Natural killer cell treated with Interleukin-12 subunit alpha and Interleukin-12 subunit beta and Interleukin-15 and Interleukin-18, amount 100 ng/mL, for 72 hours (primary cell): Measurements from ENCODE around the gene TTC7B. TPM values are rescaled to one million over a fixed set of nuclear protein-coding genes. Genes with fewer than 3 reads are reported as not detected.

Experiments
- ATAC-seq, 2 donors: fragments of 150-1000 bp; cut with Tn5 transposase in 1 of 2; sonication (Bioruptor Pico), chemical (Tn5 transposase) in 1 of 2; 2 replicates each; pipeline ENCODE4 v1.10.0; 2021
- DNase-seq: peaks from one replicate; pipeline ENCODE4 v3.0.0; 2022; ENCODE audit warnings: low spot score
- H3K27ac Mint-ChIP-seq, 2 donors: 1 replicate in 1 of 2; 2 replicates in 1 of 2; pipeline ENCODE4 v1.8.0; 2022; ENCODE audit warnings: mixed read lengths in 2 of 2, mild to moderate bottlenecking in 1 of 2, moderate library complexity in 1 of 2
- H3K27me3 Mint-ChIP-seq, 2 donors: 1 replicate in 1 of 2; 2 replicates in 1 of 2; pipeline ENCODE4 v1.8.0; 2022; ENCODE audit warnings: mixed read lengths in 2 of 2
- H3K36me3 Mint-ChIP-seq: one replicate; pipeline ENCODE4 v1.8.0; 2022; ENCODE audit warnings: mixed read lengths
- H3K4me1 Mint-ChIP-seq, 2 donors: 1 replicate in 1 of 2; 2 replicates in 1 of 2; pipeline ENCODE4 v1.8.0; 2022; ENCODE audit warnings: low read depth in 2 of 2, mixed read lengths in 2 of 2, mild to moderate bottlenecking in 1 of 2
- H3K4me3 Mint-ChIP-seq: one replicate; pipeline ENCODE4 v1.8.0; 2022; ENCODE audit warnings: mixed read lengths
- H3K9me3 Mint-ChIP-seq: 2 replicates; pipeline ENCODE4 v1.8.0; 2022; ENCODE audit warnings: mixed read lengths
- total RNA-seq, 2 donors: library from RNA; stranded (reverse); gene quantifications; one replicate each; pipeline ENCODE4 v1.2.3, GENCODE V29; 2022

The TTC7B gene
- total RNA-seq, 2 donors from 2014 or later, result 8.9 to 24.5 TPM

DNA sequence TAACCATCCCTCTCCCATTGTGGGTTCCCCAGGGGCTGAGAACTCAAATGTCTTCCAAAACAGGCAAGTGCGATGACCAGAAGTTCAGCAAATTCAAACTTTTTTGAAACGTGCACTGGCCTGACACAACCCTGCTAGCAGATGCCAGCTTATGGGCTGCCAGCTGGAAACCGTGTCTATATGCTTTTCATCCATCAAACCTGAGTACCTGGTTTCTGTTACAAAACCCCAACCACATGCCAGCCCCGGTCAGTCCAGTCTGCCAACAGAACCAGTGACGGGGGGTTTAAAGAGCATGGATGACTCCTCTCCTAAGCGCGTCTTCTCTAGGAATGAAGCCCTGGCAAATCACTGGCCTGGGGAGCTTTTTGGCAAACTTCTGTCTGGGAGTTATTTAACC lies 189.7 kb downstream of the TTC7B start:
- ATAC-seq (no peak), DNase-seq (no peak)
- no peaks in the 10 kb centered on the region for H3K9me3 Mint-ChIP-seq
- no peaks in the 10 kb centered on the region for H3K36me3 Mint-ChIP-seq
- H3K4me3 Mint-ChIP-seq, result no peak overlapping the region
- H3K27ac Mint-ChIP-seq, result no peak overlapping the region
- peaks cover 0 to 2% of the 10 kb centered on the region in 2 donors for H3K27me3 Mint-ChIP-seq
- peaks cover 0 to 1% of the 10 kb centered on the region in 2 donors for H3K4me1 Mint-ChIP-seq

DNA sequence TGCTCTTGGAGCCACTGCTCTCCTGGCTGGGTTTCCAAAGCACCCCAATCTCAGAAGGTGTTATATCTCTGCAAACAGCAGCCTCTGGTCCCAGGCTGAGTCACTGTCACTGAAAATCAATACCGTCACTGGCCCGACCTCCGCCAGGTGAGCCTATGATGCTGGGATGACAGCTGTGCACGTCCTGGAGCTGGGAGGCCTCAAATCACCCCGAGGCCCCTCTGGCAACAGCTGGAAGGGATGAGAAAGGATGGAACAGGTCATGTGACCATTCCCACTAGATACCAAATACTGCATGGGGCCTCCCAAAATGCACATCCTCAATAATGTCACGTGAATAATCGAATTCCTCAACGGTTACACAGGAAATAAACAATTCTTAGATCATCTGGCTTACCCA lies 190.8 kb downstream of the TTC7B start:
- no peaks in the 10 kb centered on the region for H3K9me3 Mint-ChIP-seq
- DNase-seq, result no peak
- no peak overlapping the region for H3K4me3 Mint-ChIP-seq
- no peaks in the 10 kb centered on the region for H3K36me3 Mint-ChIP-seq
- H3K27me3 Mint-ChIP-seq, result peaks cover 0 to 7% of the 10 kb centered on the region in 2 donors
- H3K27ac Mint-ChIP-seq, result no peak overlapping the region
- H3K4me1 Mint-ChIP-seq, result no peaks in the 10 kb centered on the region
- ATAC-seq, result no peak

DNA sequence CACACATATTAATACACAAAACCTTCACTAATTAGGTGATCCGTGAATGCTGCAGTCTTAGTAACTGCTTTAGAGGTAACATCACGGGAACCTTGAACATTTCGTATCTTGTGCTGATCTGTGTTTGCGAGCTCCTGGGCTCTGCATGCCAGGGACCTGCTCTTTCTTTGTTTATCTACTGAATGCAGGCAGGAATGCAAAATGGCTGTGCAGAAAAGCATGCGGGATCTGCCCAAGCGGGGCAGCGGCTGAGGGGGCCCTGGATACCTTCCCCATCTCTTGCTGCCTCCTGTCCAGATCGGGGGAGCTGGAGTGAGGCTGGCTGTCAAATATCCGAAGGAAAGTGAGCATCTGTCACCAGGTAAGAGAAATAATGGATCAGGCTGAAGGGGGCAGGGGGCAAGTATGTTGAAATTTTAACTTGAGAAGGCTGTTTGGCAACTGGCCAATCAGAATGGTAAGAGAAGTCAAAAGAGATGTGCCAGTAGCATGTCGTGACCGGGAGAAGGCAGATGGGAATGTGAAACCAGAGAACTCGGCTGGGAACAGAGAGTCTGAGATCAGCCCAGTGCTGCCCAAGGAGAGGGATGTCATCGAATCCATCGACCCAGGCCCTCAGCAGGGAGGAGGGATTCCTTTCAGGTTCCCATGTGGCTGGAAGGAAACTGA lies 191.4 kb downstream of the TTC7B start:
- Mint-ChIP-seq H3K27ac (no peak overlapping the region), H3K27me3 (peaks cover 0 to 7% of the 10 kb centered on the region in 2 donors), H3K36me3 (no peaks in the 10 kb centered on the region), H3K4me1 (no peaks in the 10 kb centered on the region), H3K9me3 (no peaks in the 10 kb centered on the region), H3K4me3 (no peak overlapping the region)
- no peak for ATAC-seq
- DNase-seq, result no peak

DNA sequence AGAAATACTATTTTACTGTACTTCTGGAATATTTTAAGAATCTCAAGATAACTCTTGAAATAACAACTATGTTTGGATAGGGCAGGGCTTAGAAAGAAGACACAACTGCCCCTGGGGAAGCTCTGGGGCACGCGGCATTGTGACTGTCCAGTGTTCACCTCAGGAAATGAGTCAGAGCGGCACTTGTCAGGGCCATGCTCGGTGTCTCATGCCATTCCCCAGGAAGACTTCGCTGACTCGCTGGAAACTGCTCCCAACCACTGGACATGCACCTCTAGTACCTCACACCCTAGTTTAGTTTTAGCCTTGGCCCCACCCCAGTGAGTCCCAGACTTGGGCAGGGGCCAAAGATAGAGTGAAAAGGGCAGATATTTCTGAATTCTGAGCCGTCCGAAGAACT lies 192.0 kb downstream of the TTC7B start:
- no peak for ATAC-seq
- H3K4me1 Mint-ChIP-seq, result no peaks in the 10 kb centered on the region
- no peak overlapping the region for H3K4me3 Mint-ChIP-seq
- H3K9me3 Mint-ChIP-seq, result no peaks in the 10 kb centered on the region
- no peak overlapping the region for H3K27ac Mint-ChIP-seq
- DNase-seq, result no peak
- H3K27me3 Mint-ChIP-seq, result peaks cover 0 to 7% of the 10 kb centered on the region in 2 donors
- no peaks in the 10 kb centered on the region for H3K36me3 Mint-ChIP-seq

DNA sequence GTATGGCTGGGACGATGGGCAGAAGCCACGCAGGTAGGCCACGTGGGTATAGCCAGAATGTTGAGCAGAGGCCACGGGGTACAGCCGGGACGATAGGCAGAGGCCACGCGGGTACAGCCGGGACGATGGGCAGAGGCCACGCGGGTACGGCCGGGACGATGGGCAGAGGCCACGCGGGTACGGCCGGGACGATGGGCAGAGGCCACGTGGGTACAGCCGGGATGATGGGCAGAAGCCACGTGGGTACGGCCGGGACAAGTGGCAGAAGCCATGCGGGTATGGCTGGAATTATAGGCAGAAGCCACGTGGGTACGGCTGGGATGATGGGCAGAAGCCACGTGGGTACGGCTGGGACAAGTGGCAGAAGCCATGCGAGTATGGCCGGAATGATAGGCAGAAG lies 195.0 kb downstream of the TTC7B start:
- Mint-ChIP-seq H3K9me3 (no peaks in the 10 kb centered on the region), H3K4me3 (no peak overlapping the region), H3K4me1 (no peaks in the 10 kb centered on the region), H3K36me3 (no peaks in the 10 kb centered on the region), H3K27ac (no peak overlapping the region), H3K27me3 (peaks cover 0 to 7% of the 10 kb centered on the region in 2 donors)
- DNase-seq (no peak), ATAC-seq (no peak)

DNA sequence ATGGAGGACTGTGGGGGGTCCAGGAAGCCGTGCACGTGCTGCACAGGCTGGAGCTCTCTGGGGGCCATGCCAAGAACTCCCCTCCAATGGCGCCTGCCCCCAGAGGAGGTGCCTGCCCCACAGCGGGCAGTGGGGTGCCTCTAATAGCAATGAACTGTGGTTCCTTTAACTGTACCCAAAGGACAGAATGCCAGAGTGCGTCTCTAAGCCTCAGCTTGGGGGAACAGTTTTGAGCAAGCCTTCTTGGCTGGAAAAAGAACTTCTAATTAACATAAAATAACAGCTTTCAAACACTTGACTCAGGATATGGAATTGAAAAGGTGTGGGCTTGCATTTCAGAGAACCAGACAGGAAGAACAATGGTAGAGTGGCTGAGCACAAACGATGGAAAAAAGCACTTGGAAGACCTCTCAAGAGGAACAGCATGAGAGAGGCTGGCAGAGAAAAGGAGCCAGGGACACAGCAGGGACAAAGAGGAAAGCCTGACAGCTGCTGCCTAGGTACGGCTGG lies 195.6 kb downstream of the TTC7B start:
- Mint-ChIP-seq H3K36me3 (no peaks in the 10 kb centered on the region), H3K27ac (no peak overlapping the region), H3K4me3 (no peak overlapping the region), H3K9me3 (no peaks in the 10 kb centered on the region), H3K4me1 (no peaks in the 10 kb centered on the region), H3K27me3 (peaks cover 0 to 7% of the 10 kb centered on the region in 2 donors)
- no peak for ATAC-seq
- no peak for DNase-seq

DNA sequence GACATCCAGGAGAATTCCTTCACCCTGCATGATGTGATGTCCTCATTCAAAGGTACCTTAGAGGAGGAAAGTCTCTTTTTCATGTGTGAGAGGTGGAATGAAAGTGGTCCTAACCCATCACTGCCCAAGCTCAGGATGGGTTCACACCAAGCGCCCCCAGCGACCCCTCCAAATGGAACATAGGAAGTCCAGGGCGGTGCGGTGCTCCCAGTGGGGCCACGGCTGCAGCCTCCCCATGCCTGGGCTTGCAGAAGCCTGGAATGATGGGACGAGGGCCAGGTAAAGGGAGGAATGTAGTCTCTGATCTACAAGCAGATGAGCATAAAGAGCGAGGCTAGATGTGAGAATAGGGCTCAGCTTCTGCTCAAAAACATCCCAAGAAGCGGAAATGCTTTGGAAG lies 196.3 kb downstream of the TTC7B start:
- H3K27me3 Mint-ChIP-seq, result peaks cover 0 to 7% of the 10 kb centered on the region in 2 donors
- H3K4me3 Mint-ChIP-seq, result no peak overlapping the region
- H3K9me3 Mint-ChIP-seq, result no peaks in the 10 kb centered on the region
- ATAC-seq (no peak), DNase-seq (no peak)
- H3K27ac Mint-ChIP-seq, result no peak overlapping the region
- H3K4me1 Mint-ChIP-seq, result no peaks in the 10 kb centered on the region
- no peaks in the 10 kb centered on the region for H3K36me3 Mint-ChIP-seq

DNA sequence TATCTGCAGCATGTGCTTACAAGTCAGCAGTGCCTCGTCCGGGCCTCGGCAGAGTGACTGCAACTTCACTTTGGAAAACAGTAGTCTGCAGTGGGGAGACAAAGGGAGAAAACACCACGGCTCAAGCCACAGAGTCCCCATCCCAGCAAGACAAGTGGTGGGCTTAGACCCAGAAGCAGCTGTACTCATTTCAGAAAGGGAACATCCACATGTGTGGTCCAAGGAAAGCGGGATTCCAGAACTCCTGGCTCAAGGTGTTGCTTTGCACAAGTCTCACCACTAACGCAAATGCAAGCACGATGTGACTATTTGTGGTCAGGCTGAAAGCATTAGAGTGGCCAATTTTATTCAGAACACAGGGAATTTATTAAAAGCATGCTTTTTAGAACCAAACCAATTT lies 198.3 kb downstream of the TTC7B start:
- H3K36me3 Mint-ChIP-seq, result no peaks in the 10 kb centered on the region

DNA sequence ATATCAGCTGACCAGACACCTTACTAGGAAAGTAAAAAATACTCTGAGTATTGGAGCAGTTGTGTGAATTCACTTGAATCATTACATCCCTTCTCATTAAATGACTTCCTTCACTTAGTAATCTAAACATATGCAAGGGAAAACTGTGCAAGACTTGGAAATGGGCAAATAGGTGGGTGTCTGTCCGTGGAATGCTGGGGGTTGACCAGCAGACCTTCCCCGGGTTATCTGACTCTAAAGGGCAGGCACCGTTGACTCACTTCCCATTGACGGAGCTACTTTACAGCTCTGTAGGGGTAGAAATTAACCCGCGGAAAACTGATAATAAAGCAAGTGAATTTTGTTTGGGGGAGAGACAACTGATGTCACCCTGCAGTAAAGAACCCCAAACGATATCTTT lies 199.3 kb downstream of the TTC7B start:
- Mint-ChIP-seq H3K36me3 (no peaks in the 10 kb centered on the region), H3K4me1 (no peaks in the 10 kb centered on the region), H3K4me3 (no peak overlapping the region), H3K9me3 (no peaks in the 10 kb centered on the region), H3K27me3 (peaks cover 0 to 7% of the 10 kb centered on the region in 2 donors), H3K27ac (no peak overlapping the region)
- ATAC-seq (no peak), DNase-seq (no peak)

More for the DNA sequence above, 198.3 kb downstream of the TTC7B start:
- DNase-seq (no peak), ATAC-seq (no peak)
- Mint-ChIP-seq H3K9me3 (no peaks in the 10 kb centered on the region), H3K4me3 (no peak overlapping the region), H3K27me3 (peaks cover 0 to 7% of the 10 kb centered on the region in 2 donors), H3K4me1 (no peaks in the 10 kb centered on the region), H3K27ac (no peak overlapping the region)

DNA sequence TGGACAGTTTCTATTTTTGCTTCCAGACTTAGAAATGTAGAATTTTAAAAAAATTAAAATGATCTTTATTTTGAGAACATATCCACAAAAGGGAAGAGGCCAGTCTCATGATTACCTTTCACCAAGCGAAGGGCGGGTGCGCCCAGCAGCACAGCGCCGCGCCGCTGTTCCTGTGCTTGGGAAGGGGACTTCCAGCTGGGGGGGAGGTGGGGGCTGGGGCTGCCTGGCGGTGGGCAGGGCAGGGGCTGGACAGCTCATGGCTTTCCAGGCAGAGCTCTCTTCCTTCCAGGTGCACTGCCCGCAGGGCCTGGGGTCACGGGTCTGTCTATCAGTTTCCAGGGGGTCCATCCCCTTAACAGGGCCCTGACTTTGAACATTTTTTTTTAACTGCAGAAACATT lies 199.9 kb downstream of the TTC7B start:
- H3K27me3 Mint-ChIP-seq, result peaks cover 0 to 5% of the 10 kb centered on the region in 2 donors
- H3K4me3 Mint-ChIP-seq, result no peak overlapping the region
- no peaks in the 10 kb centered on the region for H3K4me1 Mint-ChIP-seq
- H3K27ac Mint-ChIP-seq, result no peak overlapping the region
- ATAC-seq, result no peak
- H3K36me3 Mint-ChIP-seq, result no peaks in the 10 kb centered on the region
- DNase-seq, result no peak
- no peaks in the 10 kb centered on the region for H3K9me3 Mint-ChIP-seq

DNA sequence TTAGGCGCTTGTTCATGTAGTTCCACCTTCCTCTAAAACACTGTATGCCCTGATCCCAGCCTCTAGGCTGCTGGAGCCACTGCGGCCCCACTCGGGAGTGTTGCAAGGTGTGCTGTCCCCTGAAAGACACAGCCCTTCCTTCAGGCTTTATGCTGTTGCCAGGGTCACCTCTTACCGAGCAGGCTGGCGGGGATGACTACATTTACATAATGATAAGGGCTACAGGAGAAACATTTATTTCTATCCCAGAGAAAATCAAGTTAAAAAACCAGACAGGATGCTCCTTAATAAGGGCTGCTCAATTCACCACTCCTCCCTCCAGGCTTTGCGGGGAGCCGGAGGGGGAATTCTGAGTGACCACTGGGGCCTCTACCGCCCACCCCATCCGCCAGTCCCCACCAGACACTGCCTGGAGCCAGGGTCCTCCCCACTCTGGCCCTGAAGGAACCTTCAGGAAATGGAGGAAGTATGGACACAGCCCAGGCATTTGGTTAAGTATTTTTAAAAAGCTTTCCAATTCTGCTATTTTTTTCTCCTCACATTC lies 200.6 kb downstream of the TTC7B start:
- no peak for ATAC-seq
- Mint-ChIP-seq H3K27ac (no peak overlapping the region), H3K27me3 (peaks cover 0 to under 1% of the 10 kb centered on the region in 2 donors), H3K36me3 (no peaks in the 10 kb centered on the region), H3K4me3 (no peak overlapping the region), H3K4me1 (no peaks in the 10 kb centered on the region), H3K9me3 (no peaks in the 10 kb centered on the region)
- DNase-seq, result no peak

DNA sequence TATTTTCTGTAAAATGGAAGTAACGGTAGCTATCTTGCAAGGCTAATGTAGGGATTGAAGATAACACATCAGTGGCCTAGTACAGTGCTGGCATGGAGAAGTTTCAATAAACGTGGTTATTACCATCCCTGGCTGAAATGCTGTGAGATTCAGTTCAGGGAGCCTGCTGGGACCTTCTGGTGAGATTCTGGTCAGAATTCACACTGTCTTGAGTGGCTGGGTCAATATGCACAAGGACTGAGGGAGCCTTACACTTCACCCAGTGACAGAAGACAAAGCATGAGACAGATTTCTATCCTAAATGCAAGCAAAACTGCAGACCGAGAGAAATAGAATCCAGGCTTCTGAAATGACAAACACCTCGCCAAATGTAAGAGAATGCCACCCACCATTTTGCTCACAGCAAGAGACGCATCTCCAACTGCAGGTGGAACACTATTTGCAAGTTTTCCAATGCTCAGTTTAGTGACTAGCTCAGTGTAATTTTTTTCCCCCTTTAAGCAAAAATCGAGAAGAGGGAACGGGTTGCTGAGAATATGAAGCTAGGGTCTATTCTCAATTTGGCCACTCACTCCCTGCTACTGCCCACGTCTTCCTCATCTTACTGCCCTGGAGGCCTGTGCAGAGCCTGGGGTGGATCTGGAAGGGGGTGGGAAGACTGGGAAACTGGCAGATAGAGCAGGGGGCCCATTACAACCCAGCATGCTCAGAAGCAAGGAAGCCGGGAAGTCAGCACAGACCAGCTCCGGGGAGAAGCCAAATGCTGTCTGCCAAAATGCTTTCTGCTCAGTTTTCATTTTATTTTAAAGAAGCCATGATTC lies 201.3 kb downstream of the TTC7B start:
- ATAC-seq (no peak), DNase-seq (no peak)
- Mint-ChIP-seq H3K4me1 (no peaks in the 10 kb centered on the region), H3K9me3 (no peaks in the 10 kb centered on the region), H3K27ac (no peak overlapping the region), H3K4me3 (no peak overlapping the region), H3K36me3 (no peaks in the 10 kb centered on the region), H3K27me3 (no peaks in the 10 kb centered on the region)

DNA sequence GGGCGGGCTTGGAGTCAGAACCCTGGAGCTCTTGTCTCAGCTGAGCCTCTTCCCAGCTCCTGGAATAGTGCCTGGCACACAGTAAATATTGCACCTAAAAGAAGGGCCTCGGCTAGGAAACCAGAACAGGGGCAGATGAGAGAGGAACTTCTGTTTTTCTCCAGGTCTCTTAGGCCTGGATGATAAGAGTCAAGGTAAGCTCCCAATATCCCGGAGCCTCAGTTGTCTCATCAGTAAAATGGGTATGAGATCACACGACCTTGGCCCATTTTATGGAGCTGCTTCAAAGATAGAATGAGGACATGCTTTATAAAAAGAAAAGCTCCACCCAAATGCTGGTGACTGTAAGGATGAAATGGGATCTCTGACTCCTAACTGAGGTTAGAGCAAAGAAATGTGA lies 202.2 kb downstream of the TTC7B start:
- Mint-ChIP-seq H3K4me1 (no peaks in the 10 kb centered on the region), H3K4me3 (no peak overlapping the region), H3K9me3 (no peaks in the 10 kb centered on the region), H3K27me3 (no peaks in the 10 kb centered on the region), H3K27ac (no peak overlapping the region), H3K36me3 (no peaks in the 10 kb centered on the region)
- no peak for DNase-seq
- no peak for ATAC-seq

DNA sequence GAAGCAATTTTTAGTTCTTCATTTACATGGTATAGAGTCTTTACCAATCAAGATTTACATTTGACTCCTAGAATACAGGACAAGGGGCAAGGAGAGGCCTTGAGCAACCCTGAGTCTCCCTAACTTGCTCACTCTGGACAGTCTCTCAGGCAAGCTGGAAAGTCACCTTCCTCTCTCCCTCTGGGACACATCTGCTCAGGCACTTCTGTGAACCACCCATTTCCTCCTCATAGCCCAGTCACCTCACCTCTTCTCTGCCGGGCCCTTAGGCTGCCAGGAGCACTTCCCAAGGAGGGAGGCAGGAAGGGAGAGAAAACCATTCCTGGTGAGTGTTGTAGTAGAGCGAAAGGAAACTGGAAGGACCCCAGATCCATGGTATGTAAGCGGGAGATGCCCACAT lies 202.8 kb downstream of the TTC7B start:
- H3K27ac Mint-ChIP-seq, result no peak overlapping the region
- H3K4me3 Mint-ChIP-seq, result no peak overlapping the region
- no peaks in the 10 kb centered on the region for H3K27me3 Mint-ChIP-seq
- no peaks in the 10 kb centered on the region for H3K4me1 Mint-ChIP-seq
- H3K9me3 Mint-ChIP-seq, result no peaks in the 10 kb centered on the region
- ATAC-seq (no peak), DNase-seq (no peak)
- no peaks in the 10 kb centered on the region for H3K36me3 Mint-ChIP-seq
